KG1 (cell line): ENCODE data around the gene BPHL.
"Not testable (repeated sequence)": the region's sequence is repeated elsewhere in the genome, so short reads cannot be mapped to it uniquely, and the experiment has no call there.

Source experiments
- DNase-seq: peaks from one replicate; lab custom pipeline; 2025; lab: John Stamatoyannopoulos, UW

BPHL gene

GRCh38 chr6:3118353-3119039, at the start of gene BPHL:
BPHL (plus strand) TSS chr6:3118711; CDS start chr6:3118741, 30 bp downstream.
- peak; percentile 88 for DNase-seq

GRCh38 chr6:3071568-3071967, 46.9 kb upstream of the BPHL start:
- no peak for DNase-seq

GRCh38 chr6:3072798-3073197, 45.7 kb upstream of the BPHL start:
- DNase-seq = no peak

- DNase-seq = no peak
Observed at GRCh38 chr6:3073382-3073781, 45.1 kb upstream of the BPHL start.

GRCh38 chr6:3075772-3076113, 42.8 kb upstream of the BPHL start:
- DNase-seq = no peak

- no peak for DNase-seq
Observed at GRCh38 chr6:3076320-3076719, 42.2 kb upstream of the BPHL start.

- DNase-seq = no peak
Observed at GRCh38 chr6:3077430-3077829, 41.1 kb upstream of the BPHL start.

GRCh38 chr6:3078952-3079351, 39.6 kb upstream of the BPHL start:
- DNase-seq = not testable (repeated sequence)

GRCh38 chr6:3079682-3080081, 38.8 kb upstream of the BPHL start:
- DNase-seq = no peak

- DNase-seq = no peak
Observed at GRCh38 chr6:3081960-3082359, 36.6 kb upstream of the BPHL start.

- DNase-seq = no peak
Observed at GRCh38 chr6:3085074-3085473, 33.4 kb upstream of the BPHL start.

- no peak for DNase-seq
Observed at GRCh38 chr6:3086282-3086946, 32.1 kb upstream of the BPHL start.

- DNase-seq = no peak
Observed at GRCh38 chr6:3088446-3088845, 30.1 kb upstream of the BPHL start.

GRCh38 chr6:3088968-3089367, 29.5 kb upstream of the BPHL start:
- DNase-seq = no peak

GRCh38 chr6:3090013-3090412, 28.5 kb upstream of the BPHL start:
- DNase-seq = no peak

- DNase-seq = no peak
Observed at GRCh38 chr6:3094815-3095214, 23.7 kb upstream of the BPHL start.

- DNase-seq = no peak
Observed at GRCh38 chr6:3102875-3103274, 15.6 kb upstream of the BPHL start.

GRCh38 chr6:3108746-3109414, 9.6 kb upstream of the BPHL start:
- DNase-seq = no peak

GRCh38 chr6:3109761-3110160, 8.8 kb upstream of the BPHL start:
- DNase-seq = no peak

GRCh38 chr6:3114377-3114776, 4.1 kb upstream of the BPHL start:
- DNase-seq = no peak

GRCh38 chr6:3117912-3118352, 579 bp upstream of the BPHL start:
- DNase-seq = no peak

- peak; percentile 76 for DNase-seq
Observed at GRCh38 chr6:3119040-3119723, 671 bp downstream of the BPHL start.

- DNase-seq = no peak
Observed at GRCh38 chr6:3120765-3121089, 2.2 kb downstream of the BPHL start.
